Fibroblast of villous mesenchyme (primary cell): ENCODE measurements around the gene CARD8. TPM values are rescaled to one million over a fixed set of nuclear protein-coding genes. Genes with fewer than 3 reads are reported as not detected.

ENCODE experiments used
- DNase-seq: peaks from one replicate; pipeline ENCODE4 v3.0.0-alpha.2; 2010; ENCODE audit warnings: low read depth
- H3K4me3 ChIP-seq: 2 replicates; pipeline ENCODE4 v1.5.1; 2011; ENCODE audit warnings: low read depth, mild to moderate bottlenecking, low read length
- total RNA-seq: library from RNA; depleted of rRNA; stranded (reverse); fragments of >200 nt; gene quantifications from 2 replicates; pipeline ENCODE4 v1.2.3, GENCODE V29; 2012
- TF ChIP-seq, protein P1 (sequence below): IDR thresholded peaks from 2 replicates; pipeline ENCODE4 v1.5.1; 2012; ENCODE audit warnings: low read depth, mild to moderate bottlenecking, low read length; ENCODE audit not compliant: insufficient read depth

CARD8 gene
- total RNA-seq, 1 donor: 21.2 TPM

DNA sequence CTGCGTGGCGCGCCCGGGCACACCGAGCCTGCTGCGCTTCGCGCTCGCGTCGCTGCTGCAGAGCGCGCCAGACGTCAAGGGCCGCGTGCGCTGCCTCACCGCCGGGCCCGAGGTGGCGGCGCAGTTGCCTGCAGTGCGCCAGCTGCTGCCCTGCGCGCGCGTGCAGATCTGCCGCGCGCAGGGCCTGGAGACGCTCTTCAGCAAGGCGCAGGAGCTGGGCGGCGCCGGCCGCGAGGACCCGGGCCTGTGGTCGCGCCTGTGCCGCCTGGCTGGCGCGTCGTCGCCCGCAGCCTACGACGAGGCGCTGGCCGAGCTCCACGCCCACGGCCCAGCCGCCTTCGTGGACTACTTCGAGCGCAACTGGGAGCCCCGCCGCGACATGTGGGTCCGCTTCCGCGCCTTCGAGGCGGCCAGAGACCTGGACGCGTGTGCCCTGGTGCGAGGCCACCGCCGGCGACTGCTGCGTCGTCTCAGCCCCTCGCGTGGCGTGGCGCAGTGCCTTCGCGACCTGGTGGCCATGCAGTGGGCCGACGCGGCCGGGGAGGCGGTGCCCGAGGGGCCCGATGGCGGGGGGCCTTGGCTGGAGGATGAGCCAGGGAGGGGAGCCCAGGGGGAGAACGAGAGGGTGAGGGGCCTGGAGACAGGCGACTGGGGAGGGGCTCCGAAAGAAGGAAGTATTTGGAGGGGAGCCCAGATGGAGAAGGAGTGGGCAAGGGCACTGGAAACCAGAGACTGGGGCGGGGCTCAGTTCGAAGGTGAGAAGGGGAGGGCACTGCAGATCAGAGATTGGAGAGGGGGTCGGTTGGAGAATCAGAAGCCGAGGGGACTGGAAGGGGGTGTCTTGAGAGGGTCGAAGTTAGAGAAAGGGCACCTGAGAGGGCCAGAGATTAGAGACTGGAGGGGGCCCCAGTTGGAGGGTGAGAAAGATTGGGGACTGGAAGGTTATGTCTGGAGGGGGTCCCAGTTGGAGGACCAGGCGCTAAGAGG is 60.6 kb downstream of the CARD8 start:
- DNase-seq: no peak
- TF ChIP-seq, protein P1, sequence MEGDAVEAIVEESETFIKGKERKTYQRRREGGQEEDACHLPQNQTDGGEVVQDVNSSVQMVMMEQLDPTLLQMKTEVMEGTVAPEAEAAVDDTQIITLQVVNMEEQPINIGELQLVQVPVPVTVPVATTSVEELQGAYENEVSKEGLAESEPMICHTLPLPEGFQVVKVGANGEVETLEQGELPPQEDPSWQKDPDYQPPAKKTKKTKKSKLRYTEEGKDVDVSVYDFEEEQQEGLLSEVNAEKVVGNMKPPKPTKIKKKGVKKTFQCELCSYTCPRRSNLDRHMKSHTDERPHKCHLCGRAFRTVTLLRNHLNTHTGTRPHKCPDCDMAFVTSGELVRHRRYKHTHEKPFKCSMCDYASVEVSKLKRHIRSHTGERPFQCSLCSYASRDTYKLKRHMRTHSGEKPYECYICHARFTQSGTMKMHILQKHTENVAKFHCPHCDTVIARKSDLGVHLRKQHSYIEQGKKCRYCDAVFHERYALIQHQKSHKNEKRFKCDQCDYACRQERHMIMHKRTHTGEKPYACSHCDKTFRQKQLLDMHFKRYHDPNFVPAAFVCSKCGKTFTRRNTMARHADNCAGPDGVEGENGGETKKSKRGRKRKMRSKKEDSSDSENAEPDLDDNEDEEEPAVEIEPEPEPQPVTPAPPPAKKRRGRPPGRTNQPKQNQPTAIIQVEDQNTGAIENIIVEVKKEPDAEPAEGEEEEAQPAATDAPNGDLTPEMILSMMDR: no peak
- no peak overlapping the region for H3K4me3 ChIP-seq

DNA sequence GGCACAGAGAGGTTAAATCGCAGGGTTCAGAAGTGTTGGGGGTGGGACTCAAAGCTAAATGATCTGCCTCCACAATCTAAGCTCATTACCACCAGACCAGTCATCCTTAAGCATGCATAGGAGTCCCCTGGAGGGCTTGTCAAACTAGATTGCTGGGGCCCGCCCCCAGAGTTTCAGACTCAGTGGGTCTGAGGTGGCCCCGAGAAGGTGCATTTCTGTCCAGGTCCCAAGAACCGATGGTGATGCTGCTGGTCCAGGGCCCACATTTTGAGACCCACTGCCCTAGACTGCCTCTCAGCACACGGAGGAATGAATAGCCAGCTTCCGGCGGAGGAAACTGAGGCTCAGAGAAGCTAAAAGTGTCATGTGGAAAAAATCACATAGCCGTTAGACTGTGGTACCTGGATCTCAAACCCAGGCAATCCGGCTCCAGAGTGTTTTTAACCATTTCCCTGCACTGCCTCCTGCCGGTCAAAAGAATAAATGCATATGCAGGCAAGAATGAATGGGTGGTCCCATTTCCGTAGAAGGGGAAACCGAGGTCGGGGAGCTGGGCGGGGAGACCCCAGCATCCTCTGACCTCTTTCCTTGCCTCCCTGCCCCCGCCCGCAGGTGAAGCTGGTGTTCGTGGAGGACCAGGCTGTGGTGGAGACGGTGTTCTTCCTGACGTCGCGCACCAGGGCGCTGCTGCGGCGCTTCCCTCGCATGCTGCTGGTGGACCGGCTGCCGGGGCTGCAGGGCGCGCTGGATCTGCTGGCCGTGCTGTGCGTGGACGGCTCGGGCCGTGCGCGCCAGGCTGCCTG is 61.5 kb downstream of the CARD8 start:
- TF ChIP-seq, protein P1: peak; percentile 46
- H3K4me3 ChIP-seq: no peak overlapping the region
- DNase-seq: no peak

DNA sequence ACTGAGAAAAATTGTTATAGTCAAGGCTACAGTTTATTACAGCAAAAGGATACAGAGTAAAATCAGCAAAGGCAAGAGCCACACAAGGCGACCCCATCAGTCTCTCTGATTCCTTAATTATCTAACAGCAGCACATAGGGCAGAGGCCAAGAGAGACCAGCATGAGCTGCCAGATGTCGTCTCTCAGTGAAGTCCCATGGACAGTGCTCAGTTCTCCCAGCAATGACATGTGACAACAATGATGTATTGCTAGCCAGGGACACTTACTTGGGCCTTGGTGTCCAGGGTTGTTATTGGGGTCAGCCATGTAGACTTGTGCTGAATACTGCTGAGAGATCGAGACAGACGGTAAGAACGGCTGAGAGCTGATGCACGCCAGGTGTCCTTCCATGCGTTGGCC is 63.0 kb downstream of the CARD8 start:
- TF ChIP-seq, protein P1: no peak
- H3K4me3 ChIP-seq: no peak overlapping the region
- DNase-seq: no peak

DNA sequence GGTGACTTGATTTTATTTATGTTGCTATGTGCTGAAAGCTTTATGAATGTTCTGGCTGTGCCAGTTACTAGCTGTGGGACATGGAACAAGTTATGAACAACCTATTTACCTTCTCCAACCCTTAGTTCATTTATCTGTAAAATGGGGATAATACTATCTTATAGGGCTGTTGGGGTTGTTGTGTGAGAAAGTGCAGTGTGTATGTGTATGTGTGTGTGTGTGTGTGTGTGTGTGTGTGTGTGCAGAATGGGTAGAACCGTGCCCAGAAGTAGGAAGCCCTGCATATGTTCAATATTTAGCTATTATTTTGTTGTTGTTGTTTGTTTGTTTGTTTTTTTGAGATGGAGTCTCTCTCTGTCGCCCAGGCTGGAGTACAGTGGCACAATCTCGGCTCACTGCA is 64.8 kb downstream of the CARD8 start:
- no peak for DNase-seq
- TF ChIP-seq, protein P1: no peak

DNA sequence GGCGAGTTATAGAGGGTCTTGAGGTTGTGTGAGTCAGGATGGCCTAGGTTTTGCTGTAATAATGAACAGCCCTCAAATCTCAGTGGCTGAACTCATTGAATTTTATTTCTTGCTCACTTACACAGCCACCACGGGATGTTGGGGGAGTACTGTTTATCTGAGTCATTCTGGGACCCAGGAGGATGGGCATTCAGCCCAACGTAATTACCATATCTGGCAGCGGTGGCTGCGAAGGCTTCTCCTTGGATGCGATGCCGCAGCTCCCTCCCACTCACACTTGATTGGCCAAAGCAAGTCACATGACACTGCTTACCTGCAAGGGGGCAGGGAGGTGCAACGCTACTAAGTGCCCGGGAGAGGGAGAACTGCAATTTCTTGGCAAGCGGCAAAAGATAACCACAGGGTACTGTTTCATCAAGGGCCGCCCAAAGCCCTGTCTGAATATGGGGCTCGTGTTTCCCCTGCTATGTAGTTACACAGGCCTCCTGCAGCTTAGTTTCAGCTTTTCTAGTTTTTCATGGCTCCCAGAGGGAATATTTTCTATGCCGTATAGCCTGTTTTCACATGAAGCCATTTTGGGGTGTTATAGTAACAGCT is 65.3 kb downstream of the CARD8 start:
- TF ChIP-seq, protein P1: no peak
- no peak for DNase-seq
- no peak overlapping the region for H3K4me3 ChIP-seq

More for the DNA sequence above, 64.8 kb downstream of the CARD8 start:
- H3K4me3 ChIP-seq: no peak overlapping the region

DNA sequence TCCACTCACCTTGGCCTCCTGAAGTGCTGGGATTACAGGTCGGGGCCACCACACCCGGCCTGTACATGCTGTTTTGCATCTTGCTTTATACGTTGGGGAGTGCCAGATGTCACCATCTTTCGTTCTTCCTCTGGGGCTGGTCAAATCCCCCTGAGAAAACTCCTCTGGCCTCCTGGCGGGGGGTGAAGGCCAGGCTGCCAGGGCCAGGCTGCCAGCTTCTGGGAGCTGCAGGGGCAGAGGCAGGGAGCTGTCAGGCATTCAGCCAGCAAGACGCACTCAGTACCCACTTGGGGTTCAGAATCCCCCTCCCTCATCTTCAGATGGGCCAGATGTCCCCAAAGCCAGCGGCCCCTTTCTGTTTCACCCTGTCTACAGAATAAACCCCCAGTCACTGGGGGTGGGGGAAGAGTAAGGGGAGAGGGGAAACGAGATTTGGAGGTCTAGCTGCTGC is 69.1 kb downstream of the CARD8 start:
- no peak overlapping the region for H3K4me3 ChIP-seq
- TF ChIP-seq, protein P1: no peak
- DNase-seq: no peak
